HL-60/S4 treated with retinoic acid at 250 ng/mL for 4 days and 3 days (cell line): ENCODE data around the gene NRL.
"Not testable (repeated sequence)": the region's sequence is repeated elsewhere in the genome, so short reads cannot be mapped to it uniquely, and the experiment has no call there.

Source experiments
- in situ Hi-C: fragments of 300-500 bp; cut with MboI; formaldehyde crosslinking; loops from 2 replicates; pipeline ENCODE4 v1.7.0; 2022; ENCODE audit warnings: low sequenced_read_pairs

NRL gene

DNA sequence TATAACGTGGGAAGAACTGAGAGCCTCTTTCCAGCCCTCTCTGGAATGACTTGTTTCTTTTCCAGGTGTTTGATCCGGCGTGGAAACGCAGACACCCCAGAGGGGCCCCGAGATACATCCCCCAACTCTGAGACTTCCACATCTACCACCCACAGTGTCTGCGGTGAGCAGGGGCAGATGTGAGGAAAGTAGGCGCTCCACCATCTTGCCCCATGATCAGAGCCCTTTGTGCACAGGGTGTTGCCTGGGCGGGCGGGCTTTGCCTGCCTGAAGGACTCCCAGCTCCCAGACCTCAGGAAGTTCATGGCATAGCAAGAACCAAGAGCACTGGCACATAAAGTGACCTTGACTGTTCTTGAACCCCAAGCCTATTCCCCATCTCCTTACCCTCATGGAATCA lies 60.1 kb downstream of the NRL start:
- in situ Hi-C loops, result no loop called here

DNA sequence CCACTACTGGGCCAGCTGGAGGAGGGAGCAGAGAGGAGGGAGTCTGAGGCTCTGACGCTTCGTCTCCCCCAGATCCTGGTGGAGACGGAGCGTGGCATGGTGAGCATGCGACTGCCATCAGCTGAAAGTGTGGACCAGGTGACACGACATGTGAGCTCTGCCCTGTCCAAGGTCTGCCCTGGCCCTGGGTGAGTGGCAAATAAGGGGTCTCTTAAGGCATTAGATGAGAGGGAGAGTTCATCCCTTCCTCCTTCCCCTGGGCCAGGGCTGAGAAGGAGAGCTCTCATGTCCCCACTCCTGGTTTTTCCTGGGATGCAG lies 60.5 kb downstream of the NRL start:
- in situ Hi-C loops, result no loop called here

DNA sequence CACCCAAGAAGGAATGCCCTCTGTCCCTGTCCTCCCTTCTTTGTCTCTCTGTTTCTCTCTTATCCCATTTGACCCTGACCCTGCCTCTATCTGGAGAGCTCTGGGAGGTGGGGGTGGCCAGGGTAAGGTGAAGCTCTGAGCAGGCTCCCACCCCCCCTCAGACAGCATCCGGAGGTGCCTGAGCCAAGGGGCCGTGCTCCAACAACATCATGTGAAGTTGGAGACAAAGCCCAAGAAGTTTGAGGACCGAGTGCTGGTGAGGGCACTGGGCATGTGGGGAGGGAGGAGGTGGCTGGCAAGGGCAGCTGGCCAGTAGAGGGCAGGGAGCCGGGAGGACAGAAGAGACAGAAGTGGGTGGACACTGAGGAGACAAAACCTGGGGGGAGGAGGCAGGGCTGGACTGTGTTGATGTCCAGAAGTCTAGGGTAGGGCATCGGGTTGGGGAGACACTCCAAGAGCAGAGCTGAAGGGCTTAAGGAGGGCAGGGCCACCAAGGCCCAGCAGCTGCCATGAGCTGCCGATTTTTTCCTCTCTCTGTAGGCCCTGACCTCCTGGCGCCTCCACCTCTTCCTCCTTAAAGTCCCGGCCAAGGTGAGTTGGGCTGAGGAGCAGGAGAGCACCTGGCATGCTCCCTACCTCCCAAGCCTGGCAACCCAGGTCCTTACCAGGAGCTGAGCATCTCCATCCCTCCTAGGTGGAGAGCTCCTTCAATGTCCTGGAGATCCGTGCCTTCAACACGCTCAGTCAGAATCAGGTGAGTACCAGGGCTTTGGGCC lies 61.0 kb downstream of the NRL start:
- in situ Hi-C loops, result no loop called here

DNA sequence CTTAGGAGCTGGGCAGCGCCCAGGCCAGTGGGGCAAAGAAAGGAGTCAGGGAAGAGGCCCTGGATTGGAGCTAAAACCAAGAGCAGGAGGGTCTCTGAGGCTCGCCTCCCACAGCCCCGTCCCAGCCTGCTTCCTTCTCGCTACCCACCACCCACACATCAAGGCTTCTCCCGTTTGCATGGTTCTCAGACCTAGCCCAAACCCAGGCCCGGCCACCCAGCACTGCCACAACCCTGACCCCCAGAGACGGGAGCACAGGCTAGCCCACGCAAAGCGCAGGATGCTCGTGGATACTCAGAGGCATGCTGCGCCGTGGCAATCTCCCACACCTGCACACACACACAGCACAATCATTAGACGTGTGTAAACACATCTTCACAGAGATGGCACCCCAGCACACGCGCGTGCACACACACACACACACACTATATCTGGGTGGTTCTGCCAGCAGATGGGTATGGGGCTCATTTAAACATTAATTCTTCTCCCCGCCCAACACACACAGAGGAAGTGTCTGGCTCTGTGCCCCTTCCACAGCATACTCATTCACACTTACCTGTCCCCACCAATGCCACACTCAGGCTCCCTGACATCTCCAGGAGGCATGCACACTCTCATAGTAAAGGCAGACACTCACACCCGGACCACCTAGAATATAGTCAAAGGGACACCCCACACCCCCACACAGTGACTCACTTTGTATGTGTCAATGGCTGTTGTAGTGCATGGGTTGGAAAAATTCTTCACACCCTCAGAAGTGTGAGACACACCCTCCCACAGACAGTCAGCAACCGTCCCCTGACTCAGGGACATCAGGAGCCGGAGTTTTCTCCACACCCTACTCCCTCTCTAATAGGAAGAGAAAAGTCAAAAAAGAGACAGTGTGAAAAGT lies 61.8 kb downstream of the NRL start:
- in situ Hi-C loops, result no loop called here

DNA sequence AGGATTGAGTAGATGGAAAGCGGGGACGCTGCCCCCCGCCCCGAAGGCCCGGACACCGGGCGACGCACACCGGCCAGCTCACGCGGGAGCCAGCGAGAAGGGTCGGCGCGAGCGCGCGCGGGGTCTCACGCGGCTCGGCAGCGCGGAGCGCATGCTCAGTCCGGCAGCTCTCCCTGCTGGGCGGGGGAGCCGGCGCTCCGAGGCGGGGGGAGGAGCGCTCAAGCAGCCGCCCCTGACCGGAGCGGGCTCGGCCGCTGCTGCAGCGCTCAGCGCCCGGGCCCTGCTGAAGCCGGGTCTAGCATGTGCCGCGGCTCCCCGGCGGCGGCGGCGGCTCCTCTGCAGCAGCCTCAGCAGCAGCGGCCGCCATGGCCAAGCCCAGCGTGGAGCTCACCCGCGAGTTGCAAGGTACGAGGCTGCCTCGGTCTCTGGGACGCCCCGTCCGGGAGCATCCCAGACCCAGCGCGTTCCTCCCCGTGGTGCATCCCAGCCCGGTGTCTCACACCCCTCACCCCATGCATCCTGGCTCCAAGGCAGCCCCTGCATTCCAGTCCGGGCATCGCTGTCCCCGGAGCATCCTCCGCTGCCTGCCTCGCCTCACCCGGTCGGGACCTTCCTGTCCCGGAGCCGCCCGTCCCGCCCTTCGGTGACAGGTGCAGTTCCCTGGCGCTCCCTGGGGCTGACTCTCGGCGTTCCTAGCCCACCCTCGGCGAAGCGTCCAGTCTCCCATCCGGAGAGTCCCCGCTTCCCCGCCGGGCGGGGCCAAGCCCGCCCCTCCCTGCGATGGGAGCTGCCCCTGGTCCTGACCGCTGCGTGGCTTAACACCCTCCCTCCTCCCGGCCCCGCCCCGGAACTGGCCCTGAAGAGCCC lies 62.7 kb downstream of the NRL start, which contains the start of gene CARMIL3:
TSS of gene CARMIL3 (plus strand) at position 221 of the 867 bp plus-strand sequence. CDS start at position 366, 145 bp downstream.
- in situ Hi-C loops, result no loop called here

DNA sequence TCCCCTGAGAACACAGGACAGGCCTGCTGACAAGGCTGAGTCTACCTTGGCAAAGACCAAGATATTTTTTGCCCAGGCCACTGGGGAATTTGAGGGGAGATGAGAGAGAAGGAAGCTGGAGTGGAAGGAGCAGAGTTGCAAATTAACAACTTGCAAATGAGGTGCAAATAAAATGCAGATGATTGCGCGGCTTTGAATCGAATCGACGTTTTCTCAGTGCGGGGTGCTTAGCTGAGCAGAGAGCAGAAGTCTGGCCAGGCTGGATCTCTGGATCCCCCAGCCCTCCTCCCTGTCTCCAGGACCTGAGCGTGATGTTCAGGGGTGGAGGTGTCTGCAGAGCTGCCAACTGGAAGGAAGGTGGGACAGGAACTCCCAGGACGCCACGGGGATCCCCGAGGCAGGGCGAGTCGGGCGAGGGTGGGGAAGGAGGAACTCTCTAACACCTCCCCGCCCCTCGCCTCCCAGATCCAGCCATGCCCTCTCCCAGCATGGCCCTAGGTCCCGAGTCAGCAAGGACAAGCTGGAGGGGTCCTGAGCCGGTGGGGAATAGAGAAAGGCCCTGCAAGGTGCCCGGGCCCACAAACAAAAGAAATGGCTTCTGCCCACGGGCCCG lies 63.5 kb downstream of the NRL start:
- in situ Hi-C loops, result no loop called here

DNA sequence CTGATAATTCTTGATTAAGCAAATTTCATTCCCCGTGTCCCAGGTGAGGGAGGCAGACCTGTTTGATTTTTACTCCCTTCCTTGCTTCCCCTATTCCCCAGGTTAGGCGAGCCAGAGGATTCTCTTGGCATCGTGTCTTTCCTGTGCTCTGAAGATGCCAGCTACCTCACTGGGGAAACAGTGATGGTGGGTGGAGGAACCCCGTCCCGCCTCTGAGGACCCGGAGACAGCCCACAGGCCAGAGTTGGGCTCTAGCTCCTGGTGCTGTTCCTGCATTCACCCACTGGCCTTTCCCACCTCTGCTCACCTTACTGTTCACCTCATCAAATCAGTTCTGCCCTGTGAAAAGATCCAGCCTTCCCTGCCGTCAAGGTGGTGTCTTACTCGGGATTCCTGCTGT lies 64.0 kb downstream of the NRL start:
- in situ Hi-C loops, result not testable (repeated sequence)

DNA sequence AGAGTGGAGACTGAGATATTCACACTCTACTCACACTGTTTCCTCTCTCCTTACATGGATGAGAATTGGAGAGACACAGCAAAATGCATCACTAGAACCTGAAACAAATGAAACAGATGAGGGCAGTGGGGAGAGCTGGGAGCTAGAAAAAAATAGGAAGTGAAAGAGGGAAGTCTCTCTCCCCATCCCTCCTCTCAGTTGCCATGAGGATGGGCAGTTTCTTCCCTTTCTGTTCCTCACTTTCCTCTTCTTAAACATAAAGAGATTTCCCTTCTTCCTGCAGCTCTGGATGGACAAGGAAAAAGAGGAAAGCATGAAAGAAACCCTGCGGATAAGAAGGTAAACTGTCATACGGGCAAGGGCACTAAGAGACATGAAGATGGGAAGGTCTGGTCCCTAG lies 65.7 kb downstream of the NRL start:
- in situ Hi-C loops, result not testable (repeated sequence)

DNA sequence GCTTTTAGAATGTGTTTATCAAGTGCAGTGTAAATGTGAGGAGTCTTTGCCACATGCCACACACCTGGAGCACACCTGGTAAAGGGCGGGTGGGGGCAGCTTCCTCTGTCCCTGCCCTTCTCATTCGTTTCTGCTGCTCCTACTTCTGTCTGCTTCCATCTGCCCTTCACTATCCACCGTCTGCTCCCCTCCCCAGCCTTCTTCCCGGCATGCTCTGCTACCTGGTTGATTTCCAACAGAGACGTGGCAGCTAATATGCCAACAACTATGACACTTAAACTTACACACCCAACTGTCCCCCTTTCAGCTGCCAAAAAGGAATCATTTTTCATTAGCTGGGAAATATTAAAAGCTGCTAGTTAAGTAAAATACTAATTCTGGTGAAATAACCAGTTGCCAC lies 72.0 kb downstream of the NRL start:
- in situ Hi-C loops, result no loop called here

DNA sequence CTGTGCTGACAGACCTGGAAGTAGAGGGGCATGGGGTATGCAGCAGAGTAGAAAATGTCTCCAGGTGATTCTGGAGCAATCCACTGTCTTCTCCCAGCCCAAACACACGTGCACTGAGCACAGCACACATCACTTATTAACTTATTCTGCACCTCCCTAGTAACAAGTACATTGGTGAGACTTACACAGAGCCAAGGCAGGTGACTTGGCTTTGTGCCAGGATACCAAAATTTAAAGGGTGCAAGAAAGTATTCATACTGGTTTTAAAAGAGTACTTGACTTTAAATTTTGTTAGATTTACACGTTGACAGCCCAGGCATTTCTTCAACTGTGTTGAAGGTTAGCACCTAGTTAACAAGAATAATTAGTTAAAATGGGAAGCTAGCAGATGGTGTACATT lies 74.1 kb downstream of the NRL start:
- in situ Hi-C loops, result no loop called here

DNA sequence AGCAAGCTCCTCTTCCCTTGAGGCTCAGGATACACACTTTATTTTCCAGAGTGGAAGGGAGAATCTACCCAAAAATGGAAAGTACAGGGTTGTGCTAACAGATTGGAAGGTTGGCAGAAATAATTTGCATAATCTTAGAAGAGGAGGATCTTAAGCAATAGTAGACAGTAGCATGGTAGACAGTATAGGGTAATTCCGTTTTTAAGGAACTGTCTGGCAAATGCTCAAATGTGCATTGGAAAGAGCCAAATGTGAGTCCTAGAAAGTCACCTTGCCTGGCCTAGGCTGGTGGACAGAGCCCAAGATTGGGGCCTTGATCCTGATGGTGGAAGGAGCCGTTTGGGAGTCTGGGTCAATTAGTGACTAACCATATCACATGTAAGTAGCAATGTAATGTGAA lies 76.1 kb downstream of the NRL start:
- in situ Hi-C loops, result no loop called here

DNA sequence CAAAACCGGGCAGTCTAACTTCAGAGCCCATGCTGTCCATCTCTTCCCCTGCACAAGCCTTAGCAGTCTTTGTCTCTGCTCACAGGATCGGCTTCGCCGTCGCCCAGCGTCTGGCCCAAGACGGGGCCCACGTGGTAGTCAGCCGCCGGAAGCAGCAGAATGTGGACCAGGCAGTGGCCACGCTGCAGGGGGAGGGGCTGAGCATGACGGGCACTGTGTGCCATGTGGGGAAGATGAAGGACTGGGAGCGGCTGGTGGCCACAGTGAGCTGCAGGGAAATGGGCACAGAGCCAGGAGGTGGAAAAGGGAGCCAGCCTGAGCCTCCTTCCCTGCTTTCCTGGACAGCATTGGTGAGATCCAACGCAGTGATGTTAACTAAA lies 77.1 kb downstream of the NRL start:
- in situ Hi-C loops, result no loop called here

DNA sequence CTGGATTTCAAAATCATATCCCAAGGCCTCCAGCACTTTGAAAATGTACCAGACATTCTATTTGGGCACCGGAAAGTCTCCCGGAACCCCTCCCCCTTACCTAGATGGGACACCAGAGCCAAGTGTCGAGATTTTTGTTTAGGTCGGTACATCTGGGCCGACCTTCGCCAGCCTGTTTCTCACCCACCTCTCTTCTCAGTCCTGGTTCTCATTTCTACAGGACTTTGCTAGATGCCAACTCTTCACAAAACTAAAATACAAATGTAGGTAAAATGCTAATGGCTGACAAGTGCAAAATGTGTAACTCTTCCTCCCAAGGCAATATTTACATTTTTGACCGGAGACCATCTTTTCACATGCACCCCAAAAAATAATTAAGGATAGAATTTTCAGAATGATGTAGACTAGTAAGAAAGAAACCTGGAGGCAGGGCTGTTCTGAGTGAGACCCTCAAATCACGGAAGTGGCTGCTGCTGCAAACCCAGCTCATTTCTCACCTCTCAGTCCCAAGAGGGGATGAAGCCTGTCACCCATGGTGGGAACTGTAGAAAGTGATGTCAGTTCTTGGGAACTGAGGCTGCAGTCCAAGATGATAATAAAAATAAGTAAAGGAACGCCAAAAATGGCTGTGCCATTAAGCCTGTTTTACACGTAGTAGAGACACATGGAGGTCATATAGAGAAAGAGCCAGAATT lies 77.6 kb downstream of the NRL start:
- in situ Hi-C loops, result not testable (repeated sequence)

DNA sequence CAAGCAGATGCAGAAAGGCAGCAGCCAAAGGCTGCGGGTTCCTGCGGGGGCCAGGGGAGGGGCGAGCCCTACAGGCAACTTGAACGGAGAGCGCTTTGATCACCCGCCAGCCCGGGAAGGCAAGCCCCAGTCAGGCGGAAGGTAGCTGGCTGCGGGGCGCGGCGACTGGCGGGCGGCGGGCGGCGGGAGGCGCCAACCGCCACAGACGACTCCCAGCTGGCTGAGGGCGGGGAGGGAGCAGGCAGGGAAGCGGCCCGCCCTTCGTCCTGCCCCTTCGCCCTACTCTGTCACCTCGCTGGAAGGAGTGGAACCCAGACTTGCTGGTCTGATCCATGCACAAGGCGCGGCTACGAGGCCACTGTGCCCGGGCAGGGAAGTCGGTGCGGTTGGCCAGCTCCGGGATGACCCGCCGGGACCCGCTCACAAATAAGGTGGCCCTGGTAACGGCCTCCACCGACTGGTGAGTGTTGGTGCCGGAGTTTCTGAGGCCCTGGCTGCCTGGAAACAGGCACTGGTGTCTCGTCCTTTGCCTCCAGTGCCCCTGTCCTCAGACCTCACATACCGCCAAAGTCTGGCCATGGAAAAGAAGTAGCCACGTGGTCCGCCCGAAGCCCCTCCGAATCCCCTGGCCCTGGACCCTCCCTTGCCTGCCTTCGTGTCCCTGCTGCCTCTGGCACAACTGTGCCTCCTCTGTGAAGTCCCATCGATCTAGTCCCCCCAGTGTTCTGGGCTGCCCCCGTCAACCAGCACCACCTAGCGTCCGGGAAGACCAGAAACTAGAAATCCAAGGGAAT lies 78.4 kb downstream of the NRL start:
- in situ Hi-C loops, result no loop called here

DNA sequence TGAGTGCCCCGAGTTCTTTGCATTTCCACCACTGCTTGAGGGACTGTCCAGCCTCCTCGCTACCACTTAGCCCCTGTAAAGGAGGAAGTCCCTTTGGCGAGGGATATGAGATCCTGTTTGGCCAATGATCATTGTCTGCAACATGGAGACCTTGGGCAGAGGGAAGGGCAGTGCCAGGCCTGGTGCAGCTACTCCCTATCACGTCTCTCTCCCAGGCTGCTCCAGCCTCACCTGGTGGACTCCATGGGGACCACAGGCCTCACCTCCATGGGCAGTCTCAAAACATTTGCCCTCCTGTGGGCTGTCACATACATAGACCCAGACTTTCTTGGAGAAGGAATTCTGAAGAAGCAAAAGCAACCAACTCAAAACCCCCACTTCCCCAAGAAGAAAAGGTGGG lies 79.0 kb downstream of the NRL start:
- in situ Hi-C loops, result not testable (repeated sequence)

DNA sequence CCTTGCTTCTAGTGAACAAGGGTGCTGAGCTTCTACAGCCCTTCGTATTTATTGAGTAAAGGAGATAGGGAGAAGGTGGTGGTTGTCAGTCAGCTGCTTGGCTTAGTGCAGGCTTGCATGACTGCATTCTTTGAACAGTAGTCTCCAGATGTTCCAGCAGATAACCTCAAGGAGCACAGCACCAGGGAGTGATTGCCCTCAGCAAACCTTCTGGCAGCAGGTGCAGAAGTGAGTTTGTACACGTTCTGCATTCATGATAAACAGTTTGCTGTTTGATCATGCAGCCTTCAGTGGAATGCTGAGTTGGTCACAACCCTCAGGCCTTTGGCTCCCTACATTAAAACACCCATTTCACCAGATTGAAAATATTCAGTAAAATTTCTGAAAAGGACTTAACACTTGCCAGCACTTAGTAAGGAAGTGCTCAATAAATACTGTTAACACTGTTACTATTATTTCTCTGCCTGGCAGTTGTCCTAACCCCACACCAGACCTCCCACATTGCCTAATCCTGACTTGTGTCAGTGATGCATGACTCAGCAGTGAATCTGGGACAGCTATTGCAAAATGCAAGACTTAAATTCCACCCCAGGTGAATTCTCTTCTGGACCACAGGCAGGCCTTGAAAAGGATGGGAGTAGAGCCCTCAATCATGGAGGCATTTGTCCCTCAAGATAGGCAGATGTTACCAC lies 81.9 kb downstream of the NRL start:
- in situ Hi-C loops, result no loop called here

DNA sequence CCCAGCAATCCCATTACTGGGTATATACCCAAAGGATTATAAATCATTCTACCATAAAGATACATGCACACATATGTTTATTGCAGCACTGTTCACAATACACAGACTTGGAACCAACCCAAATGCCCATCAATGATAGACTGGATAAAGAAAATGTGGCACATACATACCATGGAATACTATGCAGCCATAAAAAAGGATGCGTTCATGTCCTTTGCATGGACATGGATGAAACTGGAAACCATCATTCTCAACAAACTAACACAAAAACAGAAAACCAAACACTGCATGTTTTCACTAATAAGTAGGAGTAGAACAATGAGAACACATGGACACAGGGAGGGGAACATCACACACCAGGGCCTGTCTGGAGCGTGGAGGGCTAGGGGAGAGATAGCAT lies 83.4 kb downstream of the NRL start:
- in situ Hi-C loops, result not testable (repeated sequence)

DNA sequence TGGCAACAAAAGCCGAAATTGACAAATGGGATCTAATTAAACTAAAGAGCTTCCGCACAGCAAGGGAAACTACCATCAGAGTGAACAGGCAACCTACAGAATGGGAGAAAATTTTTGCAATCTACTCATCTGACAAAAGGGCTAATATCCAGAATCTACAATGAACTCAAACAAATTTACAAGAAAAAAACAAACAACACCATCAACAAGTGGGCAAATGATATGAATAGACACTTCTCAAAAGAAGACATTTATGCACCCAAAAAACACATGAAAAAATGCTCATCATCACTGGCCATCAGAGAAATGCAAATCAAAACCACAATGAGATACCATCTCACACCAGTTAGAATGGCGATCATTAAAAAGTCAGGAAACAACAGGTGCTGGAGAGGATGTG lies 85.1 kb downstream of the NRL start:
- in situ Hi-C loops, result not testable (repeated sequence)
